ENCODE measurements around the gene MOB1A. TPM values are rescaled to one million over a fixed set of nuclear protein-coding genes. Genes with fewer than 3 reads are reported as not detected.
A peak's percentile ranks its signal among the peaks of the same experiment; 100 is the strongest.

The MOB1A gene
- total RNA-seq (2021): 110 and 116 TPM in 2 replicates
- Bru-seq, nascent RNA: percentile 95 among the genes with signal in this experiment
- BruChase-seq, experiment 1, labeled RNA remaining after a 2-hour chase: percentile 98 among the genes with signal in this experiment
- percentile 99 among the genes with signal in this experiment for BruChase-seq, experiment 2, labeled RNA remaining after a 6-hour chase
- long read RNA-seq, full-length matches to known transcripts: 261 of 332 reads
- long read RNA-seq, partial matches to known transcripts: 11 of 332 reads
- long read RNA-seq, other reads (novel, unspliced or antisense): 60 of 332 reads

- CTCF ChIA-PET: interaction anchor here (0.6 to 1.2 kb wide), 8 partner anchors 19 to 351 kb away, joined by 3 to 5 read pairs (median 3); partner anchors contain the start of genes CCDC142, MTHFD2 and TTC31
Measured at GRCh38 chr2:74178211-74179062, at the start of gene MOB1A. TSS of gene MOB1A (minus strand) at chr2:74178879. CDS start at chr2:74178674, 205 bp downstream.

DNA sequence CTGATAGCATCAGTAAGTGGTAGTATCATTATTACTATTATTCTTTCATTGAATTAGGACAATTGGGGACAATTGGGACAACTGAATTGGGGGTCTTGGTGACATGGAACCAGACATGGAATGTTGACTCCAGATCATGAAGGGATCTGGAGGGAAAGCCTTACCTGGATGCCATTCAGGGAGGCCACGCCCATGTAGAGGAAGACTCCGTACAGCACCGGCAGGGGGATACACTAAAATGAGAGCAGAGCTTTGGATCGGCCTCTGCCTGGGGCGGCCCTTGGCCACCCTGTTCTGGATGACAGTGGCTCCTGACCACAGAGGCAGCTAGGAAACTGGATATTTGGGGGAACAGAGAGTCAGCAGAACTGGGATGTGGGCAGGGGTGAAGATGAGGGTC is 49.0 kb upstream of the MOB1A start:
- intact Hi-C loops (cut with micrococcal nuclease; ENCODE audit: unreplicated experiment): no loop called here
- no peaks in the 10 kb centered on the region for H3K36me3 ChIP-seq (ENCODE audit: insufficient read depth, low read length, poor library complexity, severe bottlenecking)
- CTCF ChIA-PET: no interaction called here
- no peak overlapping the region for H3K27ac ChIP-seq (ENCODE audit: low read depth, low read length, poor library complexity, severe bottlenecking)
- no peaks in the 10 kb centered on the region for H3K4me1 ChIP-seq (ENCODE audit: insufficient read depth, low read length, poor library complexity, severe bottlenecking)
- TF ChIP-seq, protein P1, sequence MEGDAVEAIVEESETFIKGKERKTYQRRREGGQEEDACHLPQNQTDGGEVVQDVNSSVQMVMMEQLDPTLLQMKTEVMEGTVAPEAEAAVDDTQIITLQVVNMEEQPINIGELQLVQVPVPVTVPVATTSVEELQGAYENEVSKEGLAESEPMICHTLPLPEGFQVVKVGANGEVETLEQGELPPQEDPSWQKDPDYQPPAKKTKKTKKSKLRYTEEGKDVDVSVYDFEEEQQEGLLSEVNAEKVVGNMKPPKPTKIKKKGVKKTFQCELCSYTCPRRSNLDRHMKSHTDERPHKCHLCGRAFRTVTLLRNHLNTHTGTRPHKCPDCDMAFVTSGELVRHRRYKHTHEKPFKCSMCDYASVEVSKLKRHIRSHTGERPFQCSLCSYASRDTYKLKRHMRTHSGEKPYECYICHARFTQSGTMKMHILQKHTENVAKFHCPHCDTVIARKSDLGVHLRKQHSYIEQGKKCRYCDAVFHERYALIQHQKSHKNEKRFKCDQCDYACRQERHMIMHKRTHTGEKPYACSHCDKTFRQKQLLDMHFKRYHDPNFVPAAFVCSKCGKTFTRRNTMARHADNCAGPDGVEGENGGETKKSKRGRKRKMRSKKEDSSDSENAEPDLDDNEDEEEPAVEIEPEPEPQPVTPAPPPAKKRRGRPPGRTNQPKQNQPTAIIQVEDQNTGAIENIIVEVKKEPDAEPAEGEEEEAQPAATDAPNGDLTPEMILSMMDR (conservative IDR thresholded peaks at IDR 0.05; ENCODE audit: low read depth, low read length): no peak
- no peak for TF ChIP-seq EZH2 (IDR thresholded peaks at IDR 0.05; ENCODE audit: borderline replicate concordance, low read depth, low read length, poor library complexity, severe bottlenecking)
- BruUV-seq (replicated peaks): no TSS peak
- no peaks in the 10 kb centered on the region for H3K9me3 ChIP-seq (ENCODE audit: low read depth, low read length, poor library complexity, severe bottlenecking)
- H3K4me3 ChIP-seq (ENCODE audit: low read depth, low read length, poor library complexity, severe bottlenecking): no peak overlapping the region
- no peaks in the 10 kb centered on the region for H3K27me3 ChIP-seq (replicated peaks; ENCODE audit: insufficient read depth, low read depth, low read length, poor library complexity)
- POLR2A ChIA-PET (ENCODE audit: low non-redundant PET): interaction anchor here (0.5 kb wide), 1 partner anchor 9 kb away, joined by 5 read pairs; no protein-coding TSS in a partner anchor
- no peak for DNase-seq (ENCODE audit: low spot score)

More at GRCh38 chr2:74178211-74179062, at the start of gene MOB1A:
- peaks cover 6% of the 10 kb centered on the region for H3K9me3 ChIP-seq (ENCODE audit: low read depth, low read length, poor library complexity, severe bottlenecking)
- peaks cover 4% of the 10 kb centered on the region for H3K4me1 ChIP-seq (ENCODE audit: insufficient read depth, low read length, poor library complexity, severe bottlenecking)
- no peaks in the 10 kb centered on the region for H3K27me3 ChIP-seq (replicated peaks; ENCODE audit: insufficient read depth, low read depth, low read length, poor library complexity)
- intact Hi-C loops (cut with micrococcal nuclease; ENCODE audit: unreplicated experiment): loop anchor here (2.0 kb wide), 1 partner anchor 20 kb away; the partner anchor contains the start of gene MTHFD2
- POLR2A ChIA-PET (ENCODE audit: low non-redundant PET): interaction anchor here (0.8 kb wide), 1 partner anchor 21 kb away, joined by 4 read pairs; no protein-coding TSS in a partner anchor
- peak; percentile 99 for DNase-seq (ENCODE audit: low spot score)
- H3K27ac ChIP-seq (ENCODE audit: low read depth, low read length, poor library complexity, severe bottlenecking): peak within 1 kb of the TSS; percentile 97
- peaks cover 14% of the 10 kb centered on the region for H3K36me3 ChIP-seq (ENCODE audit: insufficient read depth, low read length, poor library complexity, severe bottlenecking)
- H3K4me3 ChIP-seq (ENCODE audit: low read depth, low read length, poor library complexity, severe bottlenecking): peak within 1 kb of the TSS; percentile 90
- no peak for TF ChIP-seq EZH2 (IDR thresholded peaks at IDR 0.05; ENCODE audit: borderline replicate concordance, low read depth, low read length, poor library complexity, severe bottlenecking)
- TF ChIP-seq, protein P1 (conservative IDR thresholded peaks at IDR 0.05; ENCODE audit: low read depth, low read length): no peak
- no TSS peak for BruUV-seq (replicated peaks)

GRCh38 chr2:74226648-74227213 is 48.1 kb upstream of the MOB1A start:
- POLR2A ChIA-PET (ENCODE audit: low non-redundant PET): no interaction called here
- intact Hi-C loops (cut with micrococcal nuclease; ENCODE audit: unreplicated experiment): no loop called here
- CTCF ChIA-PET: no interaction called here
- no peak for TF ChIP-seq EZH2 (IDR thresholded peaks at IDR 0.05; ENCODE audit: borderline replicate concordance, low read depth, low read length, poor library complexity, severe bottlenecking)
- TF ChIP-seq, protein P1 (conservative IDR thresholded peaks at IDR 0.05; ENCODE audit: low read depth, low read length): no peak
- Histone ChIP-seq H3K36me3 (ENCODE audit: insufficient read depth, low read length, poor library complexity, severe bottlenecking) (no peaks in the 10 kb centered on the region), H3K27me3 (replicated peaks; ENCODE audit: insufficient read depth, low read depth, low read length, poor library complexity) (no peaks in the 10 kb centered on the region), H3K27ac (ENCODE audit: low read depth, low read length, poor library complexity, severe bottlenecking) (no peak overlapping the region), H3K4me1 (ENCODE audit: insufficient read depth, low read length, poor library complexity, severe bottlenecking) (no peaks in the 10 kb centered on the region), H3K4me3 (ENCODE audit: low read depth, low read length, poor library complexity, severe bottlenecking) (no peak overlapping the region), H3K9me3 (ENCODE audit: low read depth, low read length, poor library complexity, severe bottlenecking) (no peaks in the 10 kb centered on the region)
- BruUV-seq (replicated peaks): no TSS peak
- no peak for DNase-seq (ENCODE audit: low spot score)

Data from A673 (cell line).